Vagina (tissue), 2 donors: ENCODE data around the gene SLC17A3. TPM values are rescaled to one million over a fixed set of nuclear protein-coding genes. Genes with fewer than 3 reads are reported as not detected.

Experiments used
- DNase-seq, 2 donors: peaks; one replicate each; pipeline ENCODE4 v3.0.0-alpha.2; 2017; ENCODE audit errors: extremely low spot score in 2 of 2
- H3K27ac ChIP-seq: fragments of 200-600 bp; sonication (generic); one replicate; pipeline ENCODE4 v1.5.1; 2019
- H3K27me3 ChIP-seq: fragments of 200-600 bp; sonication (generic); one replicate; pipeline ENCODE4 v1.5.1; 2019
- H3K36me3 ChIP-seq, 2 donors: fragments of 200-600 bp; sonication (generic); one replicate each; pipeline ENCODE4 v1.5.1; 2017 to 2019
- H3K4me1 ChIP-seq: fragments of 200-600 bp; sonication (generic); one replicate; pipeline ENCODE4 v1.5.1; 2019
- H3K4me3 ChIP-seq, 2 donors: fragments of 200-600 bp; sonication (generic); 1 replicate in 1 of 2; 2 replicates in 1 of 2; pipeline ENCODE4 v1.5.1; 2016 to 2019
- H3K9me3 ChIP-seq: fragments of 200-600 bp; sonication (generic); one replicate; pipeline ENCODE4 v1.5.1; 2019
- POLR2A ChIP-seq, 2 donors: fragments of 450-650 bp; IDR thresholded peaks; one replicate each; pipeline ENCODE4 v1.6.1; 2017; ENCODE audit warnings: antibody characterized with exemption in 2 of 2, mild to moderate bottlenecking in 2 of 2, moderate library complexity in 2 of 2
- POLR2AphosphoS5 ChIP-seq, 2 donors: sonication (generic); formaldehyde crosslinking; IDR thresholded peaks; one replicate each; pipeline ENCODE4 v1.9.0; 2017; ENCODE audit warnings: antibody characterized with exemption in 2 of 2, mild to moderate bottlenecking in 2 of 2, low read depth in 1 of 2; ENCODE audit not compliant: insufficient read depth in 1 of 2
- intact Hi-C: fragments of 100-400 bp; cut with DNase I; formaldehyde crosslinking; loops from one replicate; pipeline ENCODE4 v1.15.1; 2023
- total RNA-seq: library from RNA; depleted of rRNA; stranded (reverse); fragments of >200 nt; gene quantifications from one replicate; pipeline ENCODE4 v1.2.3, GENCODE V29; 2016
- TF ChIP-seq, protein P1 (sequence below), 3 experiments: fragments of 450-650 bp in 2 of 3; fragments of 200-600 bp in 1 of 3; sonication (generic) in 1 of 3; IDR thresholded peaks; one replicate each; pipeline ENCODE4 v1.5.1; 2017 to 2019; ENCODE audit warnings: antibody characterized with exemption in 3 of 3, mild to moderate bottlenecking in 2 of 3, moderate library complexity in 2 of 3

Gene SLC17A3
- total RNA-seq, 1 donor from 2014 or later, result not detected

DNA sequence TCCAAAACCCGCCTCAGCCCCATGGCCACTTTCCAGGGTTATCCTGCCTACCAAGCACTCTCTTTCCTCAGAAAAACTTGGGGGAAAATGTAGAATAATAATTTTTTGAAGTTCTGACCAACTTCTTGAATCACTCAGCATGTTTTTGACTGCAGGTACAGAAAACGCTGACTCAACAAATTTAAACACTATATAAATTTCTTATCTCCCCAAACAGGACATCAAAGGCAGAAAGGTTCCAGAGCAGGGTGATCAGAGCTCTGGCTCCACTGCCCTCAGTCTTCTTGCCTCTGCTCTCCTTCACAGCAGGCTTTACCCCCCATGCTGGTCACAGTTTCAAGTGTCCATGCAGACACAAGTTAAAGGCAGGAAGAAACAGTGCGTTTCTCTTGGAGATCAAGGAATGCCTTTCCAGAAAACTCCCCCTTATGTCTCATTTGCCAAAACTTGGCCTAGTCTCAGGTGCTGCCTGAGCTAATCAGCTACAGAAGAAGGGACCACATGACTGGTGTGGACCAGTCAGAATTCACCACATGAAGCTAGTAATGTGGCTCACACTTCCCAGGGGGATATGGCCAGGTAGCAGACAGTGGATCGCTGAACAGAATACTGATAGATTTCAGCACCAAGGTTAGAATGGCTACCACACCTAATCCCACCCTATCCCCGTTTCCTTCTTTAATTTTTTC lies 24.4 kb upstream of the SLC17A3 start:
- H3K4me3 ChIP-seq, result no peak overlapping the region
- no peak for TF ChIP-seq POLR2A (IDR thresholded peaks at IDR 0.05)
- TF ChIP-seq POLR2AphosphoS5 (IDR thresholded peaks at IDR 0.05; ENCODE audit: insufficient read depth in 1 of 2, low read depth in 1 of 2), result no peak
- TF ChIP-seq, protein P1, sequence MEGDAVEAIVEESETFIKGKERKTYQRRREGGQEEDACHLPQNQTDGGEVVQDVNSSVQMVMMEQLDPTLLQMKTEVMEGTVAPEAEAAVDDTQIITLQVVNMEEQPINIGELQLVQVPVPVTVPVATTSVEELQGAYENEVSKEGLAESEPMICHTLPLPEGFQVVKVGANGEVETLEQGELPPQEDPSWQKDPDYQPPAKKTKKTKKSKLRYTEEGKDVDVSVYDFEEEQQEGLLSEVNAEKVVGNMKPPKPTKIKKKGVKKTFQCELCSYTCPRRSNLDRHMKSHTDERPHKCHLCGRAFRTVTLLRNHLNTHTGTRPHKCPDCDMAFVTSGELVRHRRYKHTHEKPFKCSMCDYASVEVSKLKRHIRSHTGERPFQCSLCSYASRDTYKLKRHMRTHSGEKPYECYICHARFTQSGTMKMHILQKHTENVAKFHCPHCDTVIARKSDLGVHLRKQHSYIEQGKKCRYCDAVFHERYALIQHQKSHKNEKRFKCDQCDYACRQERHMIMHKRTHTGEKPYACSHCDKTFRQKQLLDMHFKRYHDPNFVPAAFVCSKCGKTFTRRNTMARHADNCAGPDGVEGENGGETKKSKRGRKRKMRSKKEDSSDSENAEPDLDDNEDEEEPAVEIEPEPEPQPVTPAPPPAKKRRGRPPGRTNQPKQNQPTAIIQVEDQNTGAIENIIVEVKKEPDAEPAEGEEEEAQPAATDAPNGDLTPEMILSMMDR (IDR thresholded peaks at IDR 0.05), result no peak
- intact Hi-C loops, result no loop called here
- no peaks in the 10 kb centered on the region for H3K27me3 ChIP-seq
- H3K27ac ChIP-seq, result no peak overlapping the region
- H3K4me1 ChIP-seq, result no peaks in the 10 kb centered on the region
- H3K36me3 ChIP-seq, result no peaks in the 10 kb centered on the region
- no peak for DNase-seq
- H3K9me3 ChIP-seq, result no peaks in the 10 kb centered on the region

DNA sequence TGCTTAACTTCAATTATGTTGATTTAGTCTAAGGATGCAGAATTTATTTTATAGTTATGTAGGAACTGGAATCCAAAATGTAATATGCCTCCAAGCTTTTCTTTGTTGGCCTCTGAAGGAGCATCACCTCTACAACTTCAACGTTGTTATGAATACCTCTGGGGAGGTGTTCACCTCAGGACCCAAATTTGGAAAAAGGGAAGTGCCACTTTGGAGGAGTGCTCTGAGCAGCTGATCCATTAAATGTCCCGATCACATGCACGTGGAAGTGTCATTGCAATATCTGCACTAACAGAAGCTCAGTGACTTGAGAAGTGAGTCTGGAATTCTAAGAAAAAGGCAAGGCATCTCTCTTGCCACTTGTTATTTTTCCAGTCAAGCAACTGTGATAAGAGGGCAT lies 22.2 kb upstream of the SLC17A3 start:
- H3K4me1 ChIP-seq, result no peaks in the 10 kb centered on the region
- H3K36me3 ChIP-seq, result no peaks in the 10 kb centered on the region
- no peak overlapping the region for H3K27ac ChIP-seq
- no peaks in the 10 kb centered on the region for H3K9me3 ChIP-seq
- no peaks in the 10 kb centered on the region for H3K27me3 ChIP-seq
- intact Hi-C loops, result no loop called here
- H3K4me3 ChIP-seq, result no peak overlapping the region
- no peak for TF ChIP-seq POLR2A (IDR thresholded peaks at IDR 0.05)
- TF ChIP-seq, protein P1 (IDR thresholded peaks at IDR 0.05), result no peak
- no peak for TF ChIP-seq POLR2AphosphoS5 (IDR thresholded peaks at IDR 0.05; ENCODE audit: insufficient read depth in 1 of 2, low read depth in 1 of 2)
- DNase-seq, result no peak

DNA sequence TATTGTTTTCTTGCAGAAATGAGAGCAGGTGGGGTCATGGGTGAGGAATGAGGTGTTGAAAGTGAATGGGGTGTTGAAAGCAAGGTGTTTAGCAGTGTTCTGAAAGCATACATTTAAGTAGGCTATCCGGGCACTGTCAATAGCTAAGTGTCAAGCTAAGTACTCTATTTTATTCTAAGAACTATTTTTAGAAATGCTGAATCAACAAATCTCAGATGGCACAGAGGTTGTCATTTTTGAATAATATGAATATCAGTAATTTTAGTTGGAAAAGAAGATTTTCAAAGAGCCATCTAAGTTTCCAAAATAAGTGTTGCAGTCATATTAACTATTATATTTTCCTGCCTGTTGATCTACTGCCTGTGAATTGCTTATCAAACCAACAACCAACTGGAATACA lies 21.7 kb upstream of the SLC17A3 start:
- no peak for DNase-seq
- Histone ChIP-seq H3K9me3 (no peaks in the 10 kb centered on the region), H3K4me3 (no peak overlapping the region), H3K36me3 (no peaks in the 10 kb centered on the region), H3K4me1 (no peaks in the 10 kb centered on the region), H3K27ac (no peak overlapping the region), H3K27me3 (no peaks in the 10 kb centered on the region)
- no peak for TF ChIP-seq POLR2AphosphoS5 (IDR thresholded peaks at IDR 0.05; ENCODE audit: insufficient read depth in 1 of 2, low read depth in 1 of 2)
- TF ChIP-seq, protein P1 (IDR thresholded peaks at IDR 0.05), result no peak
- no peak for TF ChIP-seq POLR2A (IDR thresholded peaks at IDR 0.05)
- intact Hi-C loops, result no loop called here

DNA sequence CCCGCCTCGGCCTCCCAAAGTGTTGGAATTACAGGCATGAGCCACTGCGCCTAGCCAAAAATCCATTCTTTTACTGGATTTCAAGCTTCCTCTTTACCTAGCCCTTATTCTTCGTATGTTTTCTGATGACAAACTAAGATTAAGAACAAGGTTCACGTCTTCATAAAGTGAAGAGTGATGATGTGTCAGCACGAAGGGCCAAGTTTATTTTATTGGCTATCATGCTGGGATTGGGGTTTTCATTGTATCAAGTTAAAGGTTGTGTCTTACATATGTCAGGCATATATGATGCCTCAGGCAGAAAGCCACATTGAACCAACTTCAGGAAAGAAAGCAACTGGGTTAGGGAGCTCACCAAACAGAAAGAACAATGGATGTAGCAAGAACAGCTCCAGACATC lies 19.7 kb upstream of the SLC17A3 start:
- Histone ChIP-seq H3K9me3 (no peaks in the 10 kb centered on the region), H3K36me3 (no peaks in the 10 kb centered on the region), H3K4me3 (no peak overlapping the region), H3K27ac (no peak overlapping the region), H3K27me3 (no peaks in the 10 kb centered on the region), H3K4me1 (no peaks in the 10 kb centered on the region)
- no peak for TF ChIP-seq POLR2AphosphoS5 (IDR thresholded peaks at IDR 0.05; ENCODE audit: insufficient read depth in 1 of 2, low read depth in 1 of 2)
- DNase-seq, result no peak
- intact Hi-C loops, result no loop called here

DNA sequence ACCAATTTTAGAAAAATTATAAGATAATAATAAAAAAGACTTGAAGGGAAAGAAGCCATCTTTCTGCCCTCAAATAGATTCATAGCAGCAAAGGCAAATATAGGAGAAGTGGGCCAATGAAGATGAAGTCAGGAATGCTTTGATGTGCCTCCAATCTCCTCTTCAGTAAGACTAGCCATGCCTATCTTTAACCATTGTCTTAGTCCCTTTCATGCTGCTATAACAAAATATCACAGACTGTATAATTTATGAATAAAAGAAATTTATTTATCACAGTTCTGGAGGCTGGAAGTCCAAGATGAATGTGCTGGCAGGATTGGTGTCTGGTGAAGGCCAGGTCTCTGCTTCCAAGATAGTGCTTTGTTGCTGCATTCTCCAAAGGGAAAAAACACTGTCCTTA lies 18.8 kb upstream of the SLC17A3 start:
- no peaks in the 10 kb centered on the region for H3K9me3 ChIP-seq
- no peak overlapping the region for H3K27ac ChIP-seq
- intact Hi-C loops, result no loop called here
- H3K27me3 ChIP-seq, result no peaks in the 10 kb centered on the region
- no peak for DNase-seq
- TF ChIP-seq POLR2A (IDR thresholded peaks at IDR 0.05) (no peak), POLR2AphosphoS5 (IDR thresholded peaks at IDR 0.05; ENCODE audit: insufficient read depth in 1 of 2, low read depth in 1 of 2) (no peak)
- TF ChIP-seq, protein P1 (IDR thresholded peaks at IDR 0.05), result no peak
- H3K4me3 ChIP-seq, result no peak overlapping the region
- no peaks in the 10 kb centered on the region for H3K36me3 ChIP-seq
- H3K4me1 ChIP-seq, result no peaks in the 10 kb centered on the region
